A549 (cell line): ENCODE results near the gene MED16. TPM values are rescaled to one million over a fixed set of nuclear protein-coding genes. Genes with fewer than 3 reads are reported as not detected.

Experiments used
- ATAC-seq, 2 experiments: fragments of 200-7000 bp in 1 of 2; fragments of >200 bp in 1 of 2; cut with Nextera tagmentation in 1 of 2; cut with Tn5 transposase in 1 of 2; 3 replicates each; pipeline versions ENCODE4 v1.8.0 to v1.9.1; 2018 to 2020; ENCODE audit warnings: mild to moderate bottlenecking in 1 of 2, moderate library complexity in 1 of 2
- CTCF ChIA-PET: fragments of 300-600 bp; sonication (Branson Sonifier 250); formaldehyde crosslinking; extraction: SDS; loops from one replicate; lab custom pipeline; 2021; ENCODE audit warnings: antibody characterized with exemption, inconsistent platforms; lab: Yijun Ruan, JAX
- POLR2A ChIA-PET: fragments of 350-600 bp; formaldehyde crosslinking; extraction: SDS; loops from one replicate; lab custom pipeline; 2021; ENCODE audit warnings: antibody characterized with exemption, inconsistent platforms; lab: Yijun Ruan, JAX
- DNase-seq, 2 experiments: peaks; one replicate each; pipeline versions ENCODE4 v3.0.0 to v3.0.0-alpha.2; 2011 to 2016; ENCODE audit warnings: low read depth in 1 of 2, low spot score in 1 of 2
- FAIRE-seq: peaks from 2 replicates; lab custom pipeline; 2011; peaks lifted over from hg19 to GRCh38; lab: Jason Lieb, UNC
- H3K27ac ChIP-seq, 2 experiments: fragments of >200 bp; sonication (Bioruptor Twin); formaldehyde crosslinking; 3 replicates each; pipeline ENCODE4 v1.5.1; 2016 to 2017
- H3K4me1 ChIP-seq: fragments of >200 bp; sonication (Bioruptor Twin); formaldehyde crosslinking; 3 replicates; pipeline ENCODE4 v1.6.1; 2016
- H3K4me2 ChIP-seq: fragments of >200 bp; sonication (Bioruptor Twin); formaldehyde crosslinking; 3 replicates; pipeline ENCODE4 v1.6.1; 2016
- H3K4me3 ChIP-seq: fragments of >200 bp; sonication (Bioruptor Twin); formaldehyde crosslinking; 3 replicates; pipeline ENCODE4 v1.5.1; 2016
- H3K9me3 ChIP-seq: fragments of >200 bp; sonication (Bioruptor Twin); formaldehyde crosslinking; 3 replicates; pipeline ENCODE4 v1.6.1; 2016
- BHLHE40 ChIP-seq: IDR thresholded peaks from 2 replicates; pipeline ENCODE4 v1.6.1; 2012; ENCODE audit warnings: low read depth, low read length, inconsistent platforms
- CEBPB ChIP-seq, 2 experiments: fragments of >200 bp in 1 of 2; sonication (Bioruptor Twin) in 1 of 2; formaldehyde crosslinking in 1 of 2; IDR thresholded peaks; 2 replicates each; pipeline ENCODE4 v1.6.1; 2012 to 2016
- E2F6 ChIP-seq: IDR thresholded peaks from 2 replicates; pipeline ENCODE4 v1.6.1; 2012; ENCODE audit warnings: low read depth, borderline replicate concordance
- EP300 ChIP-seq, 2 experiments: fragments of >200 bp; sonication (Bioruptor Twin); formaldehyde crosslinking; IDR thresholded peaks; 2 replicates in 1 of 2; 3 replicates in 1 of 2; pipeline ENCODE4 v1.6.1; 2016 to 2017
- FOSB ChIP-seq: fragments of 250-450 bp; sonication (Bioruptor Pico); IDR thresholded peaks from 2 replicates; pipeline ENCODE4 v1.5.0; 2020; ENCODE audit warnings: mild to moderate bottlenecking, moderate library complexity
- GATA3 ChIP-seq: IDR thresholded peaks from 2 replicates; pipeline ENCODE4 v1.6.1; 2012; ENCODE audit warnings: borderline replicate concordance
- HMGXB4 ChIP-seq: fragments of 250-450 bp; sonication (Bioruptor Pico); IDR thresholded peaks from 2 replicates; pipeline ENCODE4 v1.5.0; 2021; ENCODE audit warnings: mild to moderate bottlenecking, moderate library complexity, borderline replicate concordance
- HOXA7 ChIP-seq: fragments of 250-450 bp; sonication (Bioruptor Pico); IDR thresholded peaks from 2 replicates; pipeline ENCODE4 v1.5.0; 2020; ENCODE audit warnings: mild to moderate bottlenecking, moderate library complexity
- HOXB13 ChIP-seq: fragments of 250-450 bp; sonication (Bioruptor Pico); IDR thresholded peaks from 2 replicates; pipeline ENCODE4 v1.5.0; 2020; ENCODE audit warnings: low read depth, mild to moderate bottlenecking, moderate library complexity
- MAFK ChIP-seq: fragments of 450-650 bp; IDR thresholded peaks from 2 replicates; pipeline ENCODE4 v1.6.1; 2014; ENCODE audit not compliant: partially characterized antibody
- NPAS2 ChIP-seq: fragments of 250-450 bp; sonication (Bioruptor Pico); IDR thresholded peaks from 2 replicates; pipeline ENCODE4 v1.8.0; 2022; ENCODE audit warnings: mild to moderate bottlenecking, moderate library complexity, borderline replicate concordance
- PBX3 ChIP-seq: IDR thresholded peaks from 2 replicates; pipeline ENCODE4 v1.6.1; 2012
- RCOR1 ChIP-seq: fragments of 150-350 bp; IDR thresholded peaks from 2 replicates; pipeline ENCODE4 v1.6.1; 2014; ENCODE audit warnings: antibody characterized with exemption, low read length, low read depth
- TFCP2L1 ChIP-seq: fragments of 250-450 bp; sonication (Bioruptor Pico); IDR thresholded peaks from 2 replicates; pipeline ENCODE4 v1.5.0; 2021; ENCODE audit warnings: mild to moderate bottlenecking
- ZC3H11A ChIP-seq: fragments of 450-650 bp; IDR thresholded peaks from 2 replicates; pipeline ENCODE4 v1.6.1; 2014; ENCODE audit warnings: antibody characterized with exemption, mild to moderate bottlenecking
- ZFP36 ChIP-seq: fragments of 450-650 bp; IDR thresholded peaks from 2 replicates; pipeline ENCODE4 v1.6.1; 2014; ENCODE audit warnings: borderline replicate concordance; ENCODE audit not compliant: partially characterized antibody
- WGBS: methylation state at CpG from one replicate; pipeline ENCODE4 v1.1.6; 2017; ENCODE audit errors: missing lambda C conversion rate; 5-methylcytosine and 5-hydroxymethylcytosine counted together
- polyA plus RNA-seq, 4 experiments: library from polyadenylated mRNA; depleted of rRNA in 3 of 4; stranded (reverse); fragments of >200 nt; fragmentation: RNase III in 1 of 4; extraction: RNeasy Plus Mini Kit Qiagen cat#74134 plus additional on column Dnase treatment in 1 of 4; gene quantifications; 2 replicates in 3 of 4; 3 replicates in 1 of 4; pipeline ENCODE4 v1.2.3, GENCODE V29; 2011 to 2017

Gene MED16
- polyA plus RNA-seq, 2 of the 4 experiments (the other 2 are of a cell fraction), result 8.0 to 12.7 TPM

- TF ChIP-seq GATA3, result no peak
- TF ChIP-seq HMGXB4 (CRISPR knock-in tag), result no peak
Measured at GRCh38 chr19:929203-929890, 36.4 kb upstream of the MED16 start (continued).

- no peak overlapping the region for H3K4me3 ChIP-seq
- POLR2A ChIA-PET, result no interaction called here
- CTCF ChIA-PET, result interaction anchor here (2.5 kb wide), 1 partner anchor 54 kb away, joined by 5 read pairs; no protein-coding TSS in a partner anchor
- H3K9me3 ChIP-seq, result no peaks in the 10 kb centered on the region
- peaks cover 31% of the 10 kb centered on the region for H3K4me1 ChIP-seq
- ATAC-seq (no peak), FAIRE-seq (no peak), DNase-seq (peak in 1 of 2 experiments; percentile 41)
- 89% methylated on average over 15 of the region's 18 CpGs for WGBS
- H3K4me2 ChIP-seq, result no peak overlapping the region
- H3K27ac ChIP-seq, result no peak overlapping the region
- TF ChIP-seq GATA3 (no peak), HOXB13 (CRISPR knock-in tag) (no peak), CEBPB (IDR thresholded peaks at IDR 0.05) (peak in 1 of 2 experiments; percentile 41; a peak in 1 of 4 replicates), BHLHE40 (no peak), ZFP36 (peak; percentile 90)
- TF ChIP-seq, all 56 proteins: peak for 2
Measured at GRCh38 chr19:928471-929202, 35.6 kb upstream of the MED16 start.

GRCh38 chr19:927780-928401 lies 34.9 kb upstream of the MED16 start:
- peak overlapping the region; percentile 99 for H3K4me2 ChIP-seq

GRCh38 chr19:927351-927779 lies 34.4 kb upstream of the MED16 start:
- DNase-seq, result no peak
- POLR2A ChIA-PET, result interaction anchor here (0.7 kb wide), 1 partner anchor 204 kb away, joined by 8 read pairs; no protein-coding TSS in a partner anchor
- Histone ChIP-seq H3K4me3 (peak overlapping the region; percentile 91), H3K27ac (peak overlapping the region; percentile 99 to 100)
- TF ChIP-seq ZC3H11A (no peak), MAFK (peak; percentile 45), RCOR1 (no peak), PBX3 (no peak), TFCP2L1 (no peak)
- TF ChIP-seq, all 56 proteins: peak for 1
- H3K4me1 ChIP-seq, result peaks cover 18% of the 10 kb centered on the region; the same call in 2 of the 3 replicates
- no CpG with 5 or more reads among the region's 15 CpGs for WGBS
- CTCF ChIA-PET, result no interaction called here
- FAIRE-seq, result no peak
- peak overlapping the region; percentile 99 for H3K4me2 ChIP-seq
- no peaks in the 10 kb centered on the region for H3K9me3 ChIP-seq
- no peak for ATAC-seq

More at GRCh38 chr19:927780-928401, 34.9 kb upstream of the MED16 start:
- TF ChIP-seq FOSB, result no peak
- no peak for TF ChIP-seq NPAS2 (CRISPR knock-in tag)
- no peak for TF ChIP-seq MAFK
- TF ChIP-seq EP300 (IDR thresholded peaks at IDR 0.05), result no peak
- TF ChIP-seq BHLHE40, result no peak
- no peak for TF ChIP-seq HOXA7 (CRISPR knock-in tag)
- TF ChIP-seq E2F6, result no peak
- WGBS, result 79% methylated on average over 3 of the region's 12 CpGs
- ChIA-PET CTCF (no interaction called here), POLR2A (no interaction called here)
- ATAC-seq (no peak), DNase-seq (no peak), FAIRE-seq (no peak)
- H3K4me1 ChIP-seq, result peaks cover 23% of the 10 kb centered on the region
- peak overlapping the region; percentile 91; the same call in 2 of the 3 replicates for H3K4me3 ChIP-seq
- H3K27ac ChIP-seq, result peak overlapping the region; percentile 99 to 100
- no peaks in the 10 kb centered on the region for H3K9me3 ChIP-seq
